GM19372 (cell line): Measurements from ENCODE around the gene ZNF772.
"Not testable (repeated sequence)": the region's sequence is repeated elsewhere in the genome, so short reads cannot be mapped to it uniquely, and the experiment has no call there.

Experiments
- ATAC-seq: cut with Tn5 transposase; IDR thresholded peaks from one replicate; pipeline ENCODE4 v1.9.1; 2021; ENCODE audit warnings: mild to moderate bottlenecking, low read depth, moderate library complexity; ENCODE audit not compliant: unreplicated experiment

Gene ZNF772

DNA sequence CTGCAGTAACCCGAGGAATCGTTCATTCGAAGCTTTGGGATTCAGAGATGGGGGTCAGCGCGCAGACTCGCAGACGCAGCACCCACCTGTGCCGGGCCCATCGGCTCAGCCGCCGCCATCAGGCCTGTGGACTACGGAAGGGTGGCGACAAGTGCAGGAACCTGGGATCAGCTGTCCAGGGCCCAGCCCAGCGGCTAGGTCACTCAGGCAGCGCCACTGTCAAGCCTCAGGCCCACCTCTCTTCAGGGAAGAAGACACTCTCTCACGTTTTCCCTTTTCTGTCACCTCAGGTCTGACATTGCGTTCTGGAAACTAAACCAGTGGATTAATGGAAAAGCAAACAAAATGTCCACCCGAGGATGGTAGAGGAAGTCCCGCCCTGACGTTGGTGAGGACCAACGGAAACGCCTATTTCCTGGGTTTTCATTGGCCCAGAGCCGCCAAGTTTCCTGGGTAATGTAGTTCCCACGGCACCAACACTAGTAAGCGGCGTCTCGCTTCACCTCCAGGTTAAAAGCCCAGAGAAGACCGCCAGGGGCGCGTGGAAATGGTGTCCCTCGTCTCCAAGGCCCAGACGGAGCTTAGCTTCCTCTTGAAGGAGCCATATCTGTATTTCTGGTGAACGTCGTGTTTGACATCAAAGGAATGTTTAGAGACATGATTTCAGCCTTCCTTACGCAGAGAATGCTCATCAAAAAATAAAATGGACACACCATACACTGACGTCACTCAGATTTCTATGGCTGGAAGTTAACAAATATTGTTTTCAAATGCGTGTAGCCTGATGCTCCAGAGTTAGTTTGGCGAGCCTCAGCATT lies at the start of gene ZNF772:
Gene ZNF772, minus strand, starts transcription at position 376 of the 818 bp plus-strand sequence. Its CDS starts 257 bp downstream, at position 119.
- peak; percentile 90 for ATAC-seq

GRCh38 chr19:57518021-57518420 lies 40.7 kb upstream of the ZNF772 start:
- ATAC-seq, result not testable (repeated sequence)

- no peak for ATAC-seq
These were observed 37.9 kb upstream of the ZNF772 start for GRCh38 chr19:57515255-57515654.

- no peak for ATAC-seq
These were observed 35.5 kb upstream of the ZNF772 start for GRCh38 chr19:57512845-57513244.

GRCh38 chr19:57511484-57511883 lies 34.1 kb upstream of the ZNF772 start:
- no peak for ATAC-seq

DNA sequence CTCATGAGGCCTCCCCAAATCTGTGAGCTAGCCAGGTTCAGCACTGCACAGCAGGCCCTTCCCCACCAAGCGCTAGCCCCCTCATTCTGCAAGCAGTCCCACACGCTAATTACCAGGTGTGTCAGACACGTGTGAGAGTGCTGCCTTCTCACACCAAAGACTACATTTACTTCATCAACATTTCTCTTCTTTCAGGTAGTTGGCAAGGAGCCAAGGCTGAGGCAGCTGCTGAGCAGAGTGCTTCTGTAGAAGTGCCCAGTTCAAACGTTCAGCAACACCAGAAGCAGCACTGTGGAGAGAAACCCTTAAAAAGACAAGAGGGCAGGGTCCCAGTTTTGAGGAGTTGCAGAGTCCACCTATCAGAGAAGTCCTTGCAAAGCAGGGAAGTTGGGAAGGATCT lies 28.8 kb upstream of the ZNF772 start:
- ATAC-seq, result no peak

DNA sequence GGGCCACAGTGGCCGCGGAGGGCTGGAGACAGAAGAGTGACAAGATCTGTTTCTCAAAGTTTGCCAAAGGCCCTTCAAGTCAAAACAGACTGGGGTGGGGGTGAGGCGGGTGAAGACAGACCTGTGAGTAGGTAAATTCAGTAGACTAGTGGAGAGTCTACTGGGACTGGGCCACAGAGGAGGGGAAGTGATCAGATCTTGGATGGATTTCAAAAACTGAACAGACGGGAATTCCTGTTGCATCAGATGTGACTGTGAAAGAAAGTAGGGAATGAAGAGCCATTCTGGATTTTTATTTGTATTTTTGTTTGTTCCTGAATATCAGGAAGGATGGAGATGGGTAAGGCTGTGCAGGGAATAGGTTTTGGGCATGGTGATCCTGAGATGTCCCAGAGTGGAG lies 23.0 kb upstream of the ZNF772 start:
- not testable (repeated sequence) for ATAC-seq

DNA sequence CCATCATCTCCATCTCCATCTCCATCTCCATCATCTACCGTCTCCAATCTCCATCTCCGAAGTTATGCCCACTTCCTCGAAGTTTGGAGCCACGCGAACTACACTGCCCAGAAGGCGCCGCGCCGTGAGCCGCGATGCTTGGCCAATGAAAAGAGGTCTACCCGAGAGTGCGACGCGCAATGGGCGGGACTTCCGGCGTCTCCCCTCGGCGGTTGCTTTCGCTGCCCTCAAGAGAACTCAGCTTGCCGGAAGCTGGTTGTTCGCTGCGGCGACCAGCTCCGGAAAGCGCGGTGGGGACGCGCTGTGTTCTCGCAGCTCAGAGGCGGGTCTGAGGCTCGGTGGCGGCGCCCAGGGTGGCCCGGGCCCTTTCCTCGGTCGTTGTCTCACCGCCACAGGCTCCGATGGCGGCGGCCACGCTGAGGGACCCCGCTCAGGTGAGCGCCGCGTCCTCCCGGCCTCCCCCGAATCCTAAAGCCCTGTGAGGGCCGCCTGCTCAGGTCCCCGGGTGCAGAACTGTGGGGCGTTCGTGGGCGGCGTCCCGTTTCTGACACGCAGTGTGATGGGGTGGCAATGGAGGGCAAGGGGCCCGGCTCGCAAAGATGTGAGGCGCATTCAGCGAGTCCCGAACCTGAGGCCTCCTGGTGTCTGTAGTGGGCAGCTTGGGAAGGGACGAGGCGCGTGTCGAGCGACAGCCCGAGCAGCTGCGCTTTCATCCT lies 22.5 kb upstream of the ZNF772 start, which contains the start of gene ZNF773:
Gene ZNF773, plus strand, starts transcription at position 259 of the 716 bp plus-strand sequence. Its CDS starts 143 bp downstream, at position 402.
- peak; percentile 99 for ATAC-seq

- ATAC-seq, result not testable (repeated sequence)
These were observed 21.9 kb upstream of the ZNF772 start for GRCh38 chr19:57499332-57499679.

GRCh38 chr19:57488299-57488644 lies 10.9 kb upstream of the ZNF772 start:
- ATAC-seq, result not testable (repeated sequence)

DNA sequence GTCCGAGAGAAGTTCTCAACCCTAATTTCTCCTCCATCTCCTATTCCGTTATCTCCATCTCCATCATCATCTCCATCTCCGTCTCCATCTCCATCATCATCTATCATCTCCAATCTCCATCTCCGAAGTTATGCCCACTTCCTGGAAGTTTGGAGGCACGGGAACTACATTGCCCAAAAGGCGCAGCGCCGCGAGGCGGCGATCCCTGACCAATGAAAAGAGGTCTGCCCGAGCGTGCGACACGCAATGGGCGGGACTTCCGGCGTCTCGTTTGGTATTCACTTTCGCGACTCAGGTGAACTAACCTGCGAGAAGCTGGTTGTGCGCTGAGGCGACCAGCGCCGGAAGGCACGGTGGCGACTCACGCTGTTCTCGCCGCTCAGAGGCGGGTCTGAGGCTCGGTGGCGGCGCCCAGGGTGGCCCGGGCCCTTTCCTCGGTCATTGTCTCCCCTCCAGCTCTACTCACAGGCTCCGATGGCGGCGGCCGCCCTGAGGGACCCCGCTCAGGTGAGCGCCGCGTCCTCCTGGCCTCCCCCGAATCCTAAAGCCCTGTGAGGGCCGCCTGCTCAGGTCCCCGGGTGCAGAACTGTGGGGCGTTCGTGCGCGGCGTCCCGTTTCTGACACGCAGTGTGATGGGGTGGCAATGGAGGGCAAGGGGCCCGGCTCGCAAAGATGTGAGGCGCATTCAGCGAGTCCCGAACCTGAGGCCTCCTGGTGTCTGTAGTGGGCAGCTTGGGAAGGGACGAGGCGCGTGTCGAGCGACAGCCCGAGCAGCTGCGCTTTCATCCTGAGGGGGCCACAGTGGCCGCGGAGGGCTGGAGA lies 10.3 kb upstream of the ZNF772 start, which contains the start of gene ZNF419:
Gene ZNF419, plus strand, starts transcription at position 274 of the 822 bp plus-strand sequence. Its CDS starts 201 bp downstream, at position 475.
- ATAC-seq, result peak; percentile 89

DNA sequence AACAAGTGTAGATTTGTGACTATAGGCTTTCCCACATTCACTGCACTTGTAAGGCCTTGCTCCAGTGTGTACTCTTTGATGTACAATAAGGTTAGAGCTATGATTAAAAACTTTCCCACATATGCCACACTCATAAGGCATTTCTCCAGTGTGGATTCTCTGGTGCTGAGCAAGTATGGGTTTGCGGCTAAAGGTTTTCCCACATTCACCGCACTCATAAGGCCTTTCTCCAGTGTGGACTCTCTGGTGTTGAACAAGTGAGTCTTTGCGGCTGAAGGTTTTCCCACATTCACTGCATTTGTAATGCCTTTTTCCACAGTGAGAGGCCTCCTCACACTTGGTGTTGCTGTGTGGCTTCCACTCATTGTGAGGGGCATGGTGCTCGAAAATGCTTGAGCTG lies 3.7 kb downstream of the ZNF772 start:
- no peak for ATAC-seq

- ATAC-seq, result no peak
These were observed 10.9 kb downstream of the ZNF772 start for GRCh38 chr19:57466489-57466888.

- ATAC-seq, result no peak
These were observed 11.5 kb downstream of the ZNF772 start for GRCh38 chr19:57465680-57466381.

GRCh38 chr19:57452307-57452706 lies 25.1 kb downstream of the ZNF772 start:
- no peak for ATAC-seq

DNA sequence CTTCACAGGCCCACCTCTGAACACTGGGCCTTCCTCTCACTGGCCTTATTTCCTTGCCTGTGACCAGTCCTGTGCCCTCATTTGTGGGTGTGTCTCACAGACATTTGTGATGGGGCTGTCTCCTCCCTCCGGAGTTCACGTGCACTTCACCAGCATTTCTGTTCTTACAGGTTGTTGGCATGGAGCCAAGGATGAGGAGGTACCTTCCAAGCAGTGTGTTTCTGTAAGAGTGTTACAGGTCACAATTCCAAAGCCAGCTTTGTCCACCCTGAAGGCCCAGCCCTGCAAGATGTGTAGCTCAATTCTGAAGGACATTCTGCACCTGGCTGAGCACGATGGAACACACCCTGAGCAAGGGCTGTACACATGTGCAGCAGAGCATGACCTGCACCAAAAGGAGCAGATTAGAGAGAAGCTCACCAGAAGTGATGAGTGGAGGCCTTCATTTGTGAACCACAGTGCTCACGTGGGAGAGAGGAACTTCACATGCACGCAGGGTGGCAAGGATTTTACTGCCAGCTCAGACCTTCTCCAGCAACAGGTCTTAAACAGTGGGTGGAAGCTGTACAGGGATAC lies 34.2 kb downstream of the ZNF772 start:
- ATAC-seq, result no peak

- ATAC-seq, result no peak
These were observed 35.2 kb downstream of the ZNF772 start for GRCh38 chr19:57441979-57442752.

DNA sequence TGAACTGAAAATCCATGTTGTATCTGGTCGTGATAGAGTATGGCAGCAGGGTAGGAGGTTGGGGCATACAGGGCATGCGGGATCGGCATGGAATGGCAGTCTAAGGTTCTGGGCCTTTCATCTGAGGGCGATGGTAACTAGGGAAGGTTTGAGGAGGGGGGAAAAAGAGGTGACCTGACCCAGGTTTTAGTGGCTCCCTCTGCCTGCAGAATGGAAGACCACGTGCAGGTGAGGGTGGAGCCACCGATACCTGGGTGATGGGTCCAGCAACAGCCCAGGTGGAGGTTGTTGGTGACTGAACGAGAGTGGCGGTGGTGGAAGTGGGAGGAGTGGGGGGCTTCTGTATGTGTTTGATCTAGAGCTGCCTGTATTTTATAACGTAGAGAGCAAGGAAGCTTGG lies 38.4 kb downstream of the ZNF772 start:
- no peak for ATAC-seq

DNA sequence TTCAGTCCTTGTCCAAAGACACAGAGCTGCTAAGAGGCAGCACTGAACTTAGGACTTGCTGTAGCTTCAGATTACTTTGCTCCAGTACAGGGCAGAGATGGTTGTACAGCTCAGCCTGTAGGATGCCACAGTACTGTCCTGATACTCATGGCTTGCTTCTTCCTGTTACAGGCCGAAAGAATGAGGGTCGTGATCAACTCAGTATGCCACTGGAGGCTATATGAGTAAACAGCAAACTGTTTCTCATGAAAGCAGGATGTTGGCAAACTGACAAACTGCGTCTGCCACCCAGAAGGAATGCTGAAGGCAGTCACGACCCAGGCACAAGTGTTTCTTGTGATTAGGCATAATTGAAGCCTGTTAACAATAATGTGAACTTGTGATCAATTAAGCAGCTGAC lies 39.4 kb downstream of the ZNF772 start:
- ATAC-seq, result no peak
